ENCODE results near the gene NBEAL2. TPM values are rescaled to one million over a fixed set of nuclear protein-coding genes. Genes with fewer than 3 reads are reported as not detected.

The NBEAL2 gene
- total and polyA plus RNA-seq, 2 of the 8 experiments (the other 6 are each of a cell fraction or from before 2014, with no cell fraction given) = 27.3 to 46.9 TPM

DNA sequence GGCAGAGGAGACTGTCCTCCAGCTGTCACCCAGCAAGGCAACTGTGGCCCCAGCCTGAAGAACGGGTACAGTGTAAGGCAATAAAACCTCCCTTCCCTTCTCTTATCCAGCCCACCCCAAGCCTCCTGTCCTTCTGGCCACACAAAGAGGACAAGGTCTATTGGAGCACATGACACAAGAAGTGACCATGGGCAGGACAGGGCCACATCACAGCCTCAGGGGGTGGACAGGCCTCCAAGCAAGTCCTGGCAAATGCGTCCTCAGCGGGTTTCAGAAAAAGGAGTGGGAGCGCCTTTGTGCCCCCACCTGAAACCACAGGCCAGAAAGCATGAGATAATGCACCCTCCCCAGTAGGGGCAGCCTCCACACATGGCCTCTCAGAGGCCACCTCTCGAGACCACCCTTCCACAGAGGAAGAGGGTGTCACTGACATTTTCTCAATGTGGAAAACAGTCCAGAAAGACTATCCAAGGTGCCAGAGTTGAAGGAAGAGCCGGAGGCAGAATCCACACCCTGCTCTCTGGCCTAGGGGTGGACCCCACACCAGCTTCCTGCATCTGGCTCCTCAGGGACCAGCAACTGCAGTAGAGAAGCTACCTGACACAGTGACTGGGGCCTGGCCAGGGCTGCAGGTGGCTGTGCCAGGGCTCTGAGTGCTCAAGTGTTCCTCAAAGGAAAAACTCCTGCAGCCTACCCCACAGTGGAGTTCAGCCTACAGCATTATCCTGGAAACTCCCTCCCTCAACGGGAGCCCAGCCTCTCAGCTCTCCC, 46.8 kb upstream of the NBEAL2 start (continued):
- no peak for TF ChIP-seq YY1 (IDR thresholded peaks at IDR 0.05; ENCODE audit: low read depth, low read length)
